Omental fat pad (tissue), 4 donors: Measurements from ENCODE around the gene LEMD2. TPM values are rescaled to one million over a fixed set of nuclear protein-coding genes. Genes with fewer than 3 reads are reported as not detected.

Experiments
- ATAC-seq: fragments of 150-250 bp; one replicate; pipeline ENCODE4 v1.9.1; 2016; ENCODE audit warnings: mild to moderate bottlenecking, moderate library complexity; ENCODE audit not compliant: low FRiP score
- DNase-seq: peaks from one replicate; pipeline ENCODE4 v3.0.0-alpha.2; 2019; ENCODE audit warnings: low spot score
- CTCF ChIP-seq, 3 donors: fragments of 450-650 bp; IDR thresholded peaks; one replicate each; pipeline ENCODE4 v1.5.1; 2016 to 2017; ENCODE audit warnings: antibody characterized with exemption in 3 of 3, mild to moderate bottlenecking in 3 of 3, moderate library complexity in 2 of 3
- total RNA-seq, 4 donors: library from RNA; depleted of rRNA; stranded (reverse); fragments of >200 nt; gene quantifications; one replicate each; pipeline ENCODE4 v1.1.0, GENCODE V29; 2016

The LEMD2 gene
- total RNA-seq, 4 donors from 2014 or later: 25.8 to 75.0 (median 40.4) TPM

GRCh38 chr6:33744895-33745546, 43.9 kb downstream of the LEMD2 start:
- TF ChIP-seq CTCF (IDR thresholded peaks at IDR 0.05): no peak
- ATAC-seq (no peak), DNase-seq (no peak)

GRCh38 chr6:33744001-33744848, 44.7 kb downstream of the LEMD2 start:
- DNase-seq: peak; percentile 63
- TF ChIP-seq CTCF (IDR thresholded peaks at IDR 0.05): peak in 1 of 3 donors; percentile 46
- ATAC-seq: peak; percentile 72

- no peak for TF ChIP-seq CTCF (IDR thresholded peaks at IDR 0.05)
- no peak for DNase-seq
- ATAC-seq: peak; percentile 20
Measured at GRCh38 chr6:33742837-33743236, 46.1 kb downstream of the LEMD2 start.

- ATAC-seq (no peak), DNase-seq (no peak)
- no peak for TF ChIP-seq CTCF (IDR thresholded peaks at IDR 0.05)
Measured at GRCh38 chr6:33742092-33742491, 46.8 kb downstream of the LEMD2 start.

GRCh38 chr6:33740794-33741193, 48.1 kb downstream of the LEMD2 start:
- no peak for TF ChIP-seq CTCF (IDR thresholded peaks at IDR 0.05)
- no peak for ATAC-seq
- no peak for DNase-seq

- DNase-seq: no peak
- no peak for TF ChIP-seq CTCF (IDR thresholded peaks at IDR 0.05)
- no peak for ATAC-seq
Measured at GRCh38 chr6:33740204-33740608, 48.7 kb downstream of the LEMD2 start.
